ENCODE data around the gene UMODL1.

- no peak for TF ChIP-seq EZH2 (optimal IDR thresholded peaks at IDR 0.05; ENCODE audit: low read depth, low read length)
- TF ChIP-seq CTCF (IDR thresholded peaks at IDR 0.05; ENCODE audit: low read length) = no peak
- no peak for TF ChIP-seq EZH2phosphoT487 (IDR thresholded peaks at IDR 0.05; ENCODE audit: low read length)
Measured at GRCh38 chr21:42155045-42155855, 84.1 kb downstream of the UMODL1 start.

Data from MM.1S (cell line).